Testis (tissue), 3 donors: ENCODE measurements around the gene IQGAP3. TPM values are rescaled to one million over a fixed set of nuclear protein-coding genes. Genes with fewer than 3 reads are reported as not detected.

Experiments
- DNase-seq: peaks from one replicate; pipeline ENCODE4 v3.0.0-alpha.2; 2019
- H3K27ac ChIP-seq, 2 donors: fragments of 200-600 bp; sonication (generic); one replicate each; pipeline ENCODE4 v1.5.1; 2019
- H3K27me3 ChIP-seq: fragments of 200-600 bp; sonication (generic); one replicate; pipeline ENCODE4 v1.5.1; 2019
- H3K36me3 ChIP-seq: fragments of 200-600 bp; sonication (generic); one replicate; pipeline ENCODE4 v1.5.1; 2017; ENCODE audit warnings: low read depth; ENCODE audit errors: missing control alignments
- H3K4me1 ChIP-seq: fragments of 200-600 bp; sonication (generic); one replicate; pipeline ENCODE4 v1.5.1; 2019
- H3K4me3 ChIP-seq, 2 donors: fragments of 200-600 bp; sonication (generic); one replicate each; pipeline ENCODE4 v1.5.1; 2017 to 2019
- H3K9me3 ChIP-seq: fragments of 200-600 bp; sonication (generic); one replicate; pipeline ENCODE4 v1.5.1; 2017
- POLR2A ChIP-seq: fragments of 450-650 bp; IDR thresholded peaks from one replicate; pipeline ENCODE4 v1.6.1; 2017; ENCODE audit warnings: antibody characterized with exemption, mild to moderate bottlenecking, moderate library complexity
- WGBS, 2 donors: methylation state at CpG; one replicate each; pipeline ENCODE4 v1.1.5; 2018; 5-methylcytosine and 5-hydroxymethylcytosine counted together
- intact Hi-C: fragments of 100-400 bp; cut with DNase I; formaldehyde crosslinking; loops from one replicate; pipeline ENCODE4 v1.15.1; 2023; ENCODE audit warnings: low total_unique reads
- polyA plus RNA-seq: library from polyadenylated mRNA; stranded (reverse); fragments of 350-450 nt; fragmentation: Illumina TruSeq; extraction: RNeasy Lipid Tissue Mini Kit (QIAGEN cat#74804); gene quantifications from one replicate; pipeline ENCODE4 v1.2.3, GENCODE V29; 2014; ENCODE audit warnings: low read depth, low replicate concordance; ENCODE audit not compliant: insufficient read depth
- total RNA-seq, 2 donors: library from RNA; depleted of rRNA; stranded (reverse); fragments of >200 nt; gene quantifications; one replicate each; pipeline ENCODE4 v1.2.3, GENCODE V29; 2016
- TF ChIP-seq, protein P1 (sequence below), 3 experiments: fragments of 450-650 bp in 2 of 3; fragments of 200-600 bp in 1 of 3; sonication (generic) in 1 of 3; IDR thresholded peaks; one replicate each; pipeline ENCODE4 v1.5.1; 2016 to 2019; ENCODE audit warnings: antibody characterized with exemption in 3 of 3, mild to moderate bottlenecking in 2 of 3, moderate library complexity in 1 of 3

The IQGAP3 gene
- total and polyA plus RNA-seq, 3 donors from 2014 or later = 5.6 to 13.4 (median 8.2) TPM

DNA sequence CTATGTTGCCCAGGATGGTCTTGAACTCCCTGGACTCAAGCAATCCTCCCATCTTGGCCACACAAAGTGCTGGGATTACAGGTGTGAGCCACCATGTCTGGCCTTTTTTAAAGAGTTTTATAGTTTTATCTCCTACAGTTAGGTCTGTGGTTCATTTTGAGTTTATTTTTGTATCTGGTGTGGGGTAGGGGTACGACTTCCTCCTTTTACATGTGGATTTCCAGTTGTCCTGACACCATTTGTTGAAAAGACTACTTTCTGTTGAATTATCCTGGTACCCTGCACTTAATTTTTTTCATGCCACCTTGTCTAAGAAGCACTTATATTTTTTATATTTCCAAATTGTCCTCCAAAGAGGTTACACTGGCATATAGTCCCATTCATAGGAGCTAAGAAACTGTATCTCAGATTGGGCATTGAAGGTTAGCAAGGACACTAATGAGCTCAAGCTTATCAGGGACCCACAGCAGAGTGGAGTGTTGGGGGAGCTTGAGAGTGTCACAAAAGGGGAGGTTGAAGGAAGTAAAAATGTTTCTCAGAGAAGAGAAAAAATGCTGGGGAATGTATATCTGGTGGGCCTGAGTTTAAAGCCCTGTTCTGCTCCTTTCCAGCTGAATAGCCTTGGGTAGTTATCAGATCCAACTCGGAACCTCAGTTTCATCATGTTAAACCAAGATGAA is 48.4 kb downstream of the IQGAP3 start:
- no peak for DNase-seq
- H3K27me3 ChIP-seq = no peaks in the 10 kb centered on the region
- H3K27ac ChIP-seq = no peak overlapping the region
- H3K9me3 ChIP-seq = no peaks in the 10 kb centered on the region
- no peak overlapping the region for H3K4me3 ChIP-seq
- 76 to 85% methylated on average over 2 of the region's 2 CpGs for WGBS, 2 donors
- H3K4me1 ChIP-seq = peaks cover 7% of the 10 kb centered on the region
- TF ChIP-seq, protein P1, sequence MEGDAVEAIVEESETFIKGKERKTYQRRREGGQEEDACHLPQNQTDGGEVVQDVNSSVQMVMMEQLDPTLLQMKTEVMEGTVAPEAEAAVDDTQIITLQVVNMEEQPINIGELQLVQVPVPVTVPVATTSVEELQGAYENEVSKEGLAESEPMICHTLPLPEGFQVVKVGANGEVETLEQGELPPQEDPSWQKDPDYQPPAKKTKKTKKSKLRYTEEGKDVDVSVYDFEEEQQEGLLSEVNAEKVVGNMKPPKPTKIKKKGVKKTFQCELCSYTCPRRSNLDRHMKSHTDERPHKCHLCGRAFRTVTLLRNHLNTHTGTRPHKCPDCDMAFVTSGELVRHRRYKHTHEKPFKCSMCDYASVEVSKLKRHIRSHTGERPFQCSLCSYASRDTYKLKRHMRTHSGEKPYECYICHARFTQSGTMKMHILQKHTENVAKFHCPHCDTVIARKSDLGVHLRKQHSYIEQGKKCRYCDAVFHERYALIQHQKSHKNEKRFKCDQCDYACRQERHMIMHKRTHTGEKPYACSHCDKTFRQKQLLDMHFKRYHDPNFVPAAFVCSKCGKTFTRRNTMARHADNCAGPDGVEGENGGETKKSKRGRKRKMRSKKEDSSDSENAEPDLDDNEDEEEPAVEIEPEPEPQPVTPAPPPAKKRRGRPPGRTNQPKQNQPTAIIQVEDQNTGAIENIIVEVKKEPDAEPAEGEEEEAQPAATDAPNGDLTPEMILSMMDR (IDR thresholded peaks at IDR 0.05) = no peak
- TF ChIP-seq POLR2A = no peak
- H3K36me3 ChIP-seq = no peaks in the 10 kb centered on the region
- intact Hi-C loops = no loop called here

DNA sequence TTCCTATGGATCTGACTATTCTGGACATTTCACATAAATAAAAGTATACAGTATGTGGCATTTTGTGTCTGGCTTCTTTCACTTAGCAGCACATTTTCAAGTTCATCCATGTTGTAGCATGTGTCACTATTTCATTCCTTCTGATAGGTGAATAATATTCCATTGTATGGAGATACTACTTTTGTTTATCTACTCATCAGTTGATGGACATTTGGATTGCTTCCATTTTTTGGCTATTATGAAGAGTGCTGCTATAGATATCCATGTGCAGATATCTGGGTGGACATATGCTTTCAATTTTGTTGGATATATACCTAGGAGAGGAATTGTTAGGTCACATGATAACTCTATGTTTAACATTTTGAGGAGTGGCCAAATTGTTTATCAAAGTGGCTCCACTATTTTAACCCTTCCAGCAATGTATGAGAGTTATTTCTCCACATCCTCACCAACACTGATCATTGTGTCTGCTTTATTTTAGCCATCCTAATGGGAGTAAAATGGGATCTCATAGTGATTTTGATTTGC is 49.9 kb downstream of the IQGAP3 start:
- Histone ChIP-seq H3K27ac (no peak overlapping the region), H3K27me3 (no peaks in the 10 kb centered on the region), H3K36me3 (no peaks in the 10 kb centered on the region), H3K4me3 (no peak overlapping the region), H3K9me3 (no peaks in the 10 kb centered on the region), H3K4me1 (peaks cover 7% of the 10 kb centered on the region)
- intact Hi-C loops = no loop called here
- no peak for TF ChIP-seq POLR2A
- TF ChIP-seq, protein P1 (IDR thresholded peaks at IDR 0.05) = no peak
- no peak for DNase-seq

DNA sequence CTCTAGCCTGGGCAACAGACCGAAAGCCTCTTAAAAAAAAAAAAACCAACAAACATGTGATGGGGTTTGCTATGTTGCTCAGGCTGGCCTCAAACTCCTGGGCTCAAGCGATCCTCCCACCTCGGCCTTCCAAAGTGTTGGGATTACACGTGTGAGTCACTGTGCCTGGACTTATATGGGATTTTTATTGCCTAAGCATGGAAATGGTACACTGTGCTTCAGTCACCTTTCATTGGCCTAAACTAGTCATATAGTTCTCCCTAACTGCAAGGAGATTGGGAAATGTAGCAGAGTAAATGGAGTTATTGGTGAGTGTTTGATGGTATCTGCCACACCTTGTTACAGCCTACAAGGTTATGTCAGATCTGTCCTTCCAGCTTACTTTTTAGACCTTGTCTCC is 54.6 kb downstream of the IQGAP3 start:
- Histone ChIP-seq H3K4me3 (no peak overlapping the region), H3K4me1 (no peaks in the 10 kb centered on the region), H3K36me3 (no peaks in the 10 kb centered on the region), H3K27ac (no peak overlapping the region), H3K9me3 (no peaks in the 10 kb centered on the region), H3K27me3 (no peaks in the 10 kb centered on the region)
- TF ChIP-seq POLR2A = no peak
- intact Hi-C loops = no loop called here
- DNase-seq = no peak
- 73 to 83% methylated on average over 4 of the region's 4 CpGs for WGBS, 2 donors

DNA sequence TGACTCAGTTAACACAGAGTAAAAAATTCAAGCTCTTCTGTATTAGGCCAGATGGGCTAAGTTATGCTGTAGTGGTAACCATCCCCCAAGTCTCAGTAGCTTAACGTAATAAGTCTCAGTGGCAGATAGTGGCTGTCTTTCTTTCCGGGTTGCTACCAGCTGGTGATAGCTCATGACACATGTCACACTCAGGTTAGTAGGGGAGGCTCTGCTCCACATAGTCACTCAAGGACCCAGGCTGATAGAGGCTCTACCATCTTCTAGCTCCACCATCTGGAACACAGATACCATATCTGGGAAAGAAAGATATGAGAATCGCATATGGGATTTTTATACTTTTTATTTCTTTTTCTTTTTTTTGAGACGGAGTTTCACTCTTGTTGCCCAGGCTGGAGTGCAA is 55.5 kb downstream of the IQGAP3 start:
- H3K36me3 ChIP-seq = no peaks in the 10 kb centered on the region
- no peak overlapping the region for H3K27ac ChIP-seq
- H3K4me1 ChIP-seq = no peaks in the 10 kb centered on the region
- no peak overlapping the region for H3K4me3 ChIP-seq
- intact Hi-C loops = no loop called here
- 71 to 86% methylated on average over 4 of the region's 4 CpGs for WGBS, 2 donors
- TF ChIP-seq, protein P1 (IDR thresholded peaks at IDR 0.05) = no peak
- no peak for TF ChIP-seq POLR2A
- H3K9me3 ChIP-seq = no peaks in the 10 kb centered on the region
- H3K27me3 ChIP-seq = no peaks in the 10 kb centered on the region
- DNase-seq = no peak

DNA sequence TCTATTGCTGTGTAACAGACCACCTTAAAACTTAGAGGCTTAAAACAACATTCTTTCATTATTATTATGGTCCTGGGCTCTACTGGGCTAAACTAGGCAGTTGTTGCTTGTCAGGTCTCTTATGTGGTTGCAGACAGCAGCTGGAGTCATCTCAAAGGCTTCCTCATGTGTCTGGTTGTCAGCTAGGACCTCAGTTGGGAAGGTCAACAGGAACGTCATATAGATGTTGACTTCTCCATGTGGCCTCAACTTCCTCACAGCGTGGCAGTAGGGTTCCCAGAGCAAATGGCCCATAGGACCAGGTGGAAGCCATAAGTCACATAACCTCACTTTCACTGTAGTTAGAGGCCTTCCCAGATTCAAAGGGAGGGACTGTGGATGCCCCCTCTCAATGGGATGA is 56.4 kb downstream of the IQGAP3 start:
- no peak for DNase-seq
- Histone ChIP-seq H3K4me3 (no peak overlapping the region), H3K27ac (no peak overlapping the region), H3K27me3 (no peaks in the 10 kb centered on the region), H3K4me1 (peaks cover 6% of the 10 kb centered on the region), H3K9me3 (no peaks in the 10 kb centered on the region), H3K36me3 (no peaks in the 10 kb centered on the region)
- 50 to 63% methylated on average over 2 of the region's 2 CpGs for WGBS, 2 donors
- TF ChIP-seq, protein P1 (IDR thresholded peaks at IDR 0.05) = no peak
- TF ChIP-seq POLR2A = no peak
- intact Hi-C loops = no loop called here
